HG03064 (cell line): Measurements from ENCODE around the gene TBC1D19.
"Not testable (repeated sequence)": the region's sequence is repeated elsewhere in the genome, so short reads cannot be mapped to it uniquely, and the experiment has no call there.

Experiments
- ATAC-seq: cut with Tn5 transposase; IDR thresholded peaks from one replicate; pipeline ENCODE4 v1.9.1; 2021; ENCODE audit warnings: low read depth; ENCODE audit not compliant: unreplicated experiment

TBC1D19 gene

DNA sequence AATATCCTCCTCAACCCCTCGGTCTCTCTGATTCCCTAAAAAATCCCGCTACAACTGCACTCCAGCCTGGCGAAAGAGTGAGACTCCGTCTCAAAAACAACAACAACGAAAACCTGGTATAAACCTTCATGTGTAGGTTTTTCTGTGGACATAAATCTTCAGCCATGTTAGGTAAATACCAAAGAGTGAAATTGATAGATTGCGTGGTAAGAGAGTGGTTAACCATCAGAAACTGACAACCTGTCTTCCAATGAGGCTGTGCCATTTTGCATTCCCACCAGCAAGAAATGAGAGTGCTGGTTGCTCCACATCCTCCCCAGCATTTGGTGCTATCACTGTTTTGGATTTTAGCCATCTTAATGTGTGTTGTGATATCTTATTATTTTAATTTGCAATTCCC, 10.9 kb downstream of the TBC1D19 start:
- ATAC-seq: no peak

DNA sequence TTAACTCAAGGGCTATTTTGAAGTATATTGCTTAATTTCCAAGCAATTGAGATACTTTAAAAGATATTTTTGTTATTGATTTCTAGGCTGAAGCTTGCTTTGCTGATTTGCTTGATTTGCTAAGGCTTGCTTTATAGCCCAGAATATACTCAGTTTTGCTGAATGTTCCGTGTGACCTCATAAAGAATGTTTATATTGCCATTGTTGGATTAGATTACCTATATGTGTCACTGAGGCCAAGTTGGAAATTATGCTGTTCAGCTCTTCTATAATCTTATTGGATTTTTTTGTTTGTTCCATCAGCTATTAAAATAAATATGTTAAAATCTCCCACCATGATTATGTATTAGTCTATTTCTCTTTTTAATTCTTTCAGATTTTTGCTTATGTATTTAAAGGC, 13.0 kb downstream of the TBC1D19 start:
- ATAC-seq: no peak

DNA sequence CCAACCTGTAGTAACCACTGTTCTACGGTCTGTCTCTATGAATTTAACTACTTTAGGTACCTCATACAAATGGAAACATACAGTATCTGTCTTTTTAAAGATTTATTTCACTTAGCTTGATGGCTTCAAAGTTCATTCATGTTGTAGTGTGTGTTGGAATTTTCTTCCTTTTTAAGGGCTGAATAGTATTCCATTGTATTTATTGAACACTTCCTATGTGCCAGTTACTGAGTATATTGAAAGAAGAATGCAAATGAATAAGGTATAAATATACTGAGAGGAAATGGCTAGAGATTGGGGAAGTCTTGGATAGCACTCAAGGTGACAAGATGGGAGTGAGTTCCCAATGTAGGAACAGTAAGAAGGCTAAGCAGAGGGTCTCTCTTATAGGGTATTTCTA, 17.3 kb downstream of the TBC1D19 start:
- no peak for ATAC-seq

DNA sequence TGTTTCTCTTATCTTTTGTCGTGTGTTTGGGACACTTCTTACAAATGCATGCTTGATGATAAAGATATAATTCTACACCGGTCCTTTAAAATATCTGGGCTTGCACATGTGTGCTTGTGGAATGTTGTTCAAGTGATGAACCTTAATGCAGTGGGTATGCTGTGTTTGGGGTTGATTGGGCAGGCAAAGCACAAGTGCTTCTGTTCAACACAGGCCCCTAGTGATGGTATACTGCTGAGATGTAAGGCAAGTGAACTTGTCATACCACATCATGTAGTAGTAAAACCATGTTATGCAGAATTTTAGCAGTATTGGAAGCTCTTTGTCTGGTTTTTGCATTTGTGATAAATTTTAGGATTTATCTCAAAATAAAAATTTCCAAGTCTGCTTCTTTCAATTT, 23.9 kb downstream of the TBC1D19 start:
- no peak for ATAC-seq

DNA sequence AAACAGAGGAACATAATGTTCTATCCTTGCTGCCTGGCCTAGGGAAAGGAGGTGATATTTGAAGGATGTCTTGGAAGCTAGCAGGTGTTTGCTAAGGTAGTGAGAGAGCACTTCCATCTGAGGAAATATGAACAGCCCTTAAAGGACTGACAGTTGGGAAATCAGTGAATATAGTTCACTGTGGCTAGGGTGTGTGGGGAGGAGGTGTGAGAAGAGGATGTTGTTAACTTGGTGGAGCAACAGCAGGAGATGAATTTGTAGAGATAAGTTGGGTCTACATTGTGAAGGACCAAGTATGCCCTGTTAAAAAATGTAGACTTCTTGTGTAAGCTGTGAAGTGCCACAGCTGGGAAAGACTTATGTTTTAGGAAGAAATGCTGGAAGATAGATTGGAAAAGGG, 25.5 kb downstream of the TBC1D19 start:
- ATAC-seq: no peak

DNA sequence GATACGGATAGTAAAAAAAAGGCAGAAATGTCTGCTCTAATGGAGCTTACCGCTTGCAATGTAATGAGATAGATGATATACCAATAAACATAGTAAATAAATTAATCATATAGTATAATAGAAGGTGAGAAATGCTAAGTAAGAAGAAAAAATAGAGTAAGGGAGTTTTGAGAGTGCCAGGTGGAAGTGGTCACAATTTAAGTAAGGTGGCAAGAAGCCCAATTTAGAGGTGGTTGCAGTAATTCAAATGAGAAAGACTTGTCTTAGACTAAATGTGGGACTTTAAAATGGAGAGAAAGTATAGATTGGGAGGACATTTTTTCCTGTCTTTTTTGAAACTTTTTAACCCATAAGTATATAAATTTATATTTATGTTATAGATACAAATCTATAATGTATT, 26.0 kb downstream of the TBC1D19 start:
- no peak for ATAC-seq

DNA sequence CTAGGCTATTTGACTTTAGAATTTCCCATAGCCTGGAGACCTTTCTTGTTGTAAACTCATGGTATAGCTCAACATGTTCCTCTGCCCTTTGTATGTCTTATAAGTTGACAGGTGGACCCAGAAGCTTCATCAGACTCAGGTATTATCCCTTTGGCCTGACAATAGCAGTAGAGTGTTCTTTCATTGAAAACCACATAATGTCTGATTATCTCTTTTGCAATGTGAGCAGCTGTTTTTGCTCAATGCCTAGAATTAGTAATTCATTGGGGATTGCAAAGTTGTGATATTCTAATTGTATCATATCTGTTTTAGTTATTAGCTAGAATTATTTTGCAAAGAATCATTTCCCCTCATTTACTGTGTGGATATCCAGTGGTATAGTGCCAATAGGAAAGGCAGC, 27.5 kb downstream of the TBC1D19 start:
- ATAC-seq: no peak

DNA sequence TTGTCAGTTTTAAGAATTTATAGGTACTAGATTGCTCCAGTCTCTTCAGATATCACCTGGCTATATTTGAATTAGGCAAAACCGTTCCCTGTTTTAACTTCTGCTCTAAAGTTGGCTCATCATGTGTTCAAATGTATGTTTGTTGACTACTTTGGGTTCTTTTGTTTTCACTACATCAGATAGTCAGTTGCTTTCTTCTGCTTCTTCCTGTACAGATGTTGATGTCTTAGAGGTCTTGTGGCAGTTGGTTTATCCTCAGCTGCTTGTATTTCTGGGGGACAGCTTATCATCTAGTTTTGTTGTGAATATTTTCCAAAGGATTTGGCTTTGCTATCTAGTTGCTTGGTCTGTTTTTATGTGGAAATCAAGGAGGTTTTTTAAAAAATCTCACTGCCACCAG, 28.0 kb downstream of the TBC1D19 start:
- no peak for ATAC-seq

DNA sequence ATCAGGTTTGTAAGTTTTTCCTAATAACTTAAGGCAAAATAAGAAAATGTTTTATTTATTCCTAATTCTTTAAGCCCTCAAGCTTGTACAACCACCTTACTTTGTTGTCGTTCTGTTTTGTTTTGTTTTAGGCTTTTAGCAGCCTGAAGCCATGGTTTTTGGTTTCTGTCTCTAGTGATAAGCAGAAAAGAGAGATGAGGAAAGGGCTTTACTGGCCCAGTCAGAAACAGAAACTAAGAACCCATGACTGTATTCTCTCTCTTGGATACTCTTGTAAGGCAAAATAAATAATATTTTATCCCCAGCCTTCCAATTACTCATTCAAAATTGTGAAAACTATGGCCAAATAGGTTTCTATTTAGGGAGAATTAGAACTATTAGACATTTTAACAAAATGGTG, 29.4 kb downstream of the TBC1D19 start:
- no peak for ATAC-seq

DNA sequence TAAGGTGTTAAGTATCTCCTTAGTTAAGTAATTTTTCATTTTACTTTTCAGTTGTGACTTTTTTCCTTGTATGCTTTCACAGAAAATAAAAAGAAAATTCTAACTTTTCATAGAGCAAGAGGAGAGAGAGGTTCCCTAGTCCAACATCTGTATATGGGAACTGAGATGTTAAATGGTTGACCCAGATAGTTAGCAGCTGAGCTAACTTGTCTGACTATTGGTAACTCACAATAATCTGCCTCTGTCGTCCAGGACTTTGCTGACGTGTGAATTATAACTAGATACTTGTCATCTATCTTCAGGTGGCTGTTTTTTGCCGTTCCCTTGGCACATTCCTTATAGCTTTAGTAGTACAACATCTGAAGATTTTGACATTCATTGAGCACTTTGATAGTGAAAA, 29.9 kb downstream of the TBC1D19 start:
- no peak for ATAC-seq

DNA sequence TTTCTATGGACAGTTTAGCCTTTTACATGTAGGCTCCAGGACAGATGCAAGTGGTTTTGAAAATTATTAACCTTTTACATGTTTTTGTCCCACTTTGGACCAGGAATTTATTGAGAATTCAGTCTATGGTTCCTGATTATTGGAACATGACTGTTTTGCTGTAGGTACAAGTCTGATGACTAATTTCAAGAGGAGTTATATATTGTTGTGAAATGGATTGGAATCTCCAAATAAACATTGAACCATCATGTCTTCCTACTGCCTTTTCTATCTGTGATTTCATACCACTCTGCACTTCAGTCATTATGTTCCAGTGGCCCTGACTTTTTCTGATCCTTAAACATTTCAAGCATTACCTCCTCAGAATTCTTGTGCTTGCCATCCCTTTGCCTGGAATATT, 35.9 kb downstream of the TBC1D19 start:
- ATAC-seq: no peak

DNA sequence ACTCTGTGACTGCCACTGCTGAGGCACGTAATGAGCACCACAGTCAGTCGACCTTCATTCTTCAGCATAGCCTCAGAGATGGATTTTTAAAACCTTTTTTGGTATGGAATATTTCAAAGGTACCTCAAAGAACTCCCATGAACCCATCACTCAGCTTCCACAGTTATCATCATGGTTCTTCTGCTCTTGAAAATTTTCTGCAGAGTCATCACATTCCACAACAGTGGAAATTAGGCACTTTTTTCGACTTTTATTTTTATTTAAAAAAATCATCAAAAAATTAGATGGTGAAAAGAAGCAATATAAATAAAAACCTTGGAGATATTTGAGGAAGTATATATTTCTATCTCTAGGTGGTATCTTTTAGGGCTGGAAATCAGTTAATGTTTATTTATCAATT, 37.5 kb downstream of the TBC1D19 start:
- ATAC-seq: no peak

DNA sequence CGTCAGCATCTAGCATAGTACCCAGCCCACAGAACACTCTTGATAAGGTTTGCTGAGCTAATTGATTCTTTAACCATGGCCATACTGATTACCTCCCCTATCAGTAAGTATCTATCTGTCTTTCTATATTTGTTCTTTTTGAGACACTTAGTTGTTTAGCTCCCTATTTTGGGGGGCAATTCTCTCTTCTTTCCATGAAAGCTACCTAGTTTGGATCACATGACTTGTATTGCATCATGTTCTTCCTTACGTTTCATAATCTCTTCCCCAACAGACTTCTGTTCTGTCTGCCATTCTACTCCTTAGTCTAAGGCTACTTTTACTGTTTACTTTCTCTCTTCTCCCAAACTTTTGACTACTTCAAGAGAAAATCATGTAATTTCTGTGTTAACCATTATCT, 39.0 kb downstream of the TBC1D19 start:
- ATAC-seq: no peak

DNA sequence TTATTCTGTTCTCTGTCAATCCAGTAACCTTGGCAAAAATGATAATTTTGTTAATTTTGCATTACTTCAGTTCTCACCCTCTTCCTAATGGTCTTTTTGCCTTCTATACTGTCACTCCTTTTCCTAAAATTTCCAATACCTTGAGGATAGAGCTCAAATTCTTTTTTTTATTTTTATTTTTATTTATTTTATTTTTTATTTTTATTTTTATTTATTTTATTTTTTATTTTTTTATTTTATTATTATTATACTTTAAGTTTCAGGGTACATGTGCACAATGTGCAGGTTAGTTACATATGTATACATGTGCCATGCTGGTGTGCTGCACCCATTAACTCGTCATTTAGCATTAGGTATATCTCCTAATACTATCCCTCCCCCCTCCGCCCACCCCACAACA, 42.8 kb downstream of the TBC1D19 start:
- not testable (repeated sequence) for ATAC-seq

DNA sequence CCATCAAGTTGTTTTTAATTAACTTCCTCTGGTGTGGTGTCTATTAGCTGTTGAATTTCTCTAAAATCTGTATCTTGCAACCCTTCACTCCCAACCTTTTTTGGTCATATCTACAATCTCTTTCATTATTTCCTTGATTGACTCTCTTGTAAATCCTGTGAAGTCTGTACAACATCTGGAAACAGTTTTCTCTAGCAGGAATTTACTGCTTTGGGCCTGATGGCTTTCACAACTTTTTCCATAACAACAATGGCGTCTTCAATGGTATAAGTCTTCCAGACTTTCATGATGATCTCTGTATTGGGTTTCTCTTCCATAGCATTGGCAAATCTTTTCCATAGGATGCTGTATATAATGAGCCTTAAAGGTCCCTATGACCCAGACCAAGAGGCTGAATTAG, 49.0 kb downstream of the TBC1D19 start:
- ATAC-seq: no peak

DNA sequence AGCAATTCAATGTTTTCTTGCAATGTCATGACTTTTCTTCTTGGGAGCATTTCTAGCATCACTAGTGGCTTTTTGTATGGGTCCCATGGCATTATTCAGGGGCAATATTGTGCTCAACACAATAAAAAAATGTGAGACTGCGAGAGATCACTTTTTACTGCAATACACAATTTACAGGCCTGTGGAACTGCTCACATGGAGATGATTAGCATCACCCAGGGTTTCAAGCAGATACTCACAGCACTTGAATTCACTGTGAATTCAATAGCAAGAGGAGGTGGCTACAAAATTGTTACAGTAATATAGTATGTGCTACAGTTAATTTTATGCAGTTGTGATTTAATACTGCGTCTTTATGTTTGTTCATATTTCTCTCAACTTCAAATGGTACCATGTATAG, 50.4 kb downstream of the TBC1D19 start:
- no peak for ATAC-seq

DNA sequence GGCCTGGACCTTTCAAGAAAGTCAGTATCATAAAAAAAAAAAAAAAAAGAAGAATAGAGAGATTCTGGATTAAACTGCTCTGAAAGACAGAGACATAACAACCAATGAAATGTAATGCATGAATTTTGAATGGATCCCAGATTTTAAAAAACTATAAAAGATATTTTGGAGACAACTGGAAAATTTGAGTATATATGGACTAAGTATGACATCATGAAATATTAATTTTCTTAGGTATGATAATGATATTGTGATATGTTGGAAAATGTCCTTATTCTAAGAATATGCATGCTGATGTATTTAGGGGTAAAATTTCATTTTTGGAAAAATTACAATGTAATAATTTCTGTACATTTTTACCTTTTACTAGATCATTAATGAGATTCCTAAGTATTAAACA, 52.6 kb downstream of the TBC1D19 start:
- ATAC-seq: no peak

DNA sequence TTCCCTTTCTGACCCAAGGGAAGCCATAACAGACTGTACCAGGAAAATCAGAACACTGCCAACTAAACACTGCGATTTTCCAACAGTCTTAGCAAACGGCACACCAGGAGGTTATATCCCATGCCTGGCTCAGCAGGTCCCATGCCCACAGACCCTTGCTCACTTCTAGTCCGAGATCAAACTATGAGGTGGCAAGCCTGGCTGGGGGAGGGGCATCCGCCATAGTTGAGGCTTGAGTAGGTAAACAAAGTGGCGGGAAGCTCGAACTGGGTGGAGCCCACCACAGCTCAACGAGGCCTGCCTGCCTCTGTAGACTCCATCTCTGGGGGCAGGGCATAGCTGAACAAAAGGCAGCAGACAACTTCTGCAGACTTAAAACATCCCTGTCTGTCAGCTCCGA, 56.8 kb downstream of the TBC1D19 start:
- not testable (repeated sequence) for ATAC-seq

DNA sequence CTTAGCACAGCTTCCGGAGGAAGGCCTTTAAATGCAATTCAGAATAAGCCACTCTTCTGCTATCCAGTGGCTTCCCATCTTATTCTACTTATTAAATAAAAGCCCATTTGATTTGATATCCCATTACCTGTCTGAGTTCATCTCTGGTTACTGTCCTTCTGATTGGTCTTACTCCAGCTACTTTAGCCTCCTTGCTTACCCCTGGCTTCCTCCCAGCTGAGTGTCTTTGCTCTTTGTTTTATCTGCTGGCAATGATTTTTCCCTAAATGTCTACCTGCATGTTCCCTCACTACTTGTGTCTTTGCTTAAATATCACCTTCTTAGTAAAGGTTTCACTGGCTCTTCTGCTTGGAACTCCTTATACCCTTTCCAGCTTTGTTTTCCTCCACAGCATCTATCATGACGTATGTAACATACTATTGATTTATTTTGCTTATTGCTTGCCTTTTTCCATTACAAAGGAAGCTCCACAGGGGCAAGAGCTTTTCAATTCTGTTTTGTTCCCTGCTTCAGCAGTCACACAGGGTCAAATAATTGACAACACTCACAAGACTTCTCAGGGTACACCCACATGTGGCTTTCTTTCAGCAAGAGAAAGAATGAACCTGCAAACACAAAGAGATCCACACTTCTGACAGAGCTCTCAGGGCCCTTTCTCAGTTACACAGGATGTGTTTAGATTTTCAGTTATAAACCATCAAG, 63.8 kb downstream of the TBC1D19 start:
- ATAC-seq: no peak

DNA sequence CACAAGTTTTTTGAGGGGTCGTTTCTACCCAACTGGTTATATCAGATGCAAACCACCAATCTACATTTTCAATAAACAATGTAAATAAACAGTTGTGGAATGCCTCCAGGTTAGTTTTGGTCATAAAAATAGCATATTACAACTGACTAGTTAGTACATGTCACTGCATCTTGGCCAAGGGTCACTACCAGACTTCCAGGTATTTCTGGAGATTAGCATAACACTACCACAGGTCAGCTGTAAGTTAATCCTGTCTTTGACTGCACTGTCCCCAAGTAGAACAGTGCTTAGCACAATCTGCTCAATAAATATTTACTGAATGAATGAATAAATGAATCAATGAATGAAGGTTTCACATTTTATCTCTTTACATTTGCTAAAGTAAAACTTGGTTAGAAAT, 64.4 kb downstream of the TBC1D19 start:
- ATAC-seq: no peak

DNA sequence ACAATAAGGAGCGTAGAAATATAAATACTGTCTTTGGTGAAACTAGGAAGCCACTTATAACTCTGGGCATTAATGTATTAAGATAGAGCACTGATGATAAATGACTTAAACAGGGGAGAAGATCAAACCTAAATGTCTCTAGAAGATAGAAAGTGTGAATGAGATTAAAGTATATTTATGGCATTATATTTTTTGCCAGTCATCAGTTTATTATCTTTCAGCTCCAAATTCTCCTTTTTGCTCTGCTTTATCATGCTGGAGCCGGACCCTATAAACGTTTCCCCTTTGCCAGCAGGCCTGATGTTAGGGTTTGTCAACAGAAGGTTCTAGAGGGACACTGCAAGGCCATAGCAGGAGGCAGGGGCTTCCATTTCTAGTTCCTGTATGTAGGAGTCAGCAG, 76.4 kb downstream of the TBC1D19 start:
- ATAC-seq: no peak

DNA sequence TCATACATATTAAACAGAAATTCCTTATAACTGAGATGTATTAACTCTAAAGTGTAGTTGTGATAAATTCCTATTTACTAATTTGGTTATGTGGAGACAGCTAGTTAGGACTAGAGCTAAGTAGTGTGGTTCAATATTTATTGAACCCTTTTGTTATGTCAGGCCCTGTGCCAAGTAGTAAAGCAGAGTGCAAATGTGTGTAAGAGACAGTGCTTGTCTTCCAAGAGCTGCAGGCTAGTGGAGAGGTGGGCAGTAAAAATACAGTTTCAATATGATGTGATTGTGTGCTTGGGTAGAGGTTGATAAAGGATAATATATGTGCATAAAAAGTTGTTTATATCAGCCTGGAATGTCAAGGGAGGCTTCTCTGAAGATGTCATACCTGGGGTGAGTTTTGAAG, 80.0 kb downstream of the TBC1D19 start:
- no peak for ATAC-seq

DNA sequence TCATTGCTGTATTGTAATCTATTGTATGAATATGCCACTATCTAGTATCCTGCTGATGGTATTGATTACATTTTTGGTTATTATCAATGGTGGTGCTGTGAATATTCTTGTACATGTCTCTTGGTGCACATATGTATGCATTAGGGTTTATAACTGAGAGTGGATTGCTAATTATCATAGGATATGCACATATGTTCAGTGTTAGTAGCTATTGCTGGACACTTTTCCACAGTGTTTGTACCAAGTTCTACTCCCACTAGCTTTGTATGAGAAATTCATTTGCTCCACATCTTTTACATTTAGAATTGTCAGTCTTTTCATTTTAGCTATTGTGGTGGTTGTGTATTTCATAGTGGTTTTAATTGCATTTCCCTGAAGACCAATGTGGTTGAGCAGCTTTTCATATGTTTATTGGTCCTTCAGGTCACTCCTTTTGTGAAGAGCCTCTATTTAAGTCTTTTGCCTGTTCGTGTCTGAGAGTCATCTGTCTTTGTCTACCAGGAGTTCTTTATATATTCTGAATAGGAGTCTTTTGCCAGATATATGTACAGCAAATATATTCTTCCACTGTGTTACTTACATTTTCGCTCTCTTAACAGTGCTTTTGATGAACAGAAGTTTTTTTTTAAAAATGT, 87.1 kb downstream of the TBC1D19 start:
- no peak for ATAC-seq
